ENCODE data around the gene TRMT2A.

TRMT2A gene

DNA sequence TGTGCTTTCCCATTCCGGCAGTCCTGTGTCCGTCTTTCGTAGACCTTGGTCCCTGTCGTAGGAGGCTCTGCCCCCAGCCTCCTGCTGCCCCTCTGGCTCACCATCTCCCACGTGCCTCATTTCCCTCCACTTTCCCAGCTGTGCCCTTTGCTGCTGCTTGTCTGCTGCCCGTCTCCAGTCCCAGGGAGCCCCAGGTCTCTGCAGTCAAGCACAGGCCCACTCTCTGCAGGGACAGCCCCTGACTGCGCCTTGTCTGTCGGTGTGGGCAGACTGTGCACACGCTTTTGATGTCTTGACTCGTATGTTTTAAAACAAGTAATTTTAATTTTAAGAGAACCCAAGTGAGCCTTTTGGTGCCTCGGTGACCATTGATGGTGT lies 24.6 kb downstream of the TRMT2A start:
- Histone ChIP-seq H3K27ac (no peak overlapping the region), H3K4me3 (no peak overlapping the region)
- DNase-seq (ENCODE audit: low spot score) = no peak
- TF ChIP-seq CTCF (IDR thresholded peaks at IDR 0.05) = no peak

GRCh38 chr22:20091690-20092476 lies 25.1 kb downstream of the TRMT2A start:
- no peak for TF ChIP-seq CTCF (IDR thresholded peaks at IDR 0.05)
- Histone ChIP-seq H3K4me3 (no peak overlapping the region), H3K27ac (no peak overlapping the region)
- no peak for DNase-seq (ENCODE audit: low spot score)

GRCh38 chr22:20090730-20091240 lies 26.2 kb downstream of the TRMT2A start:
- no peak for TF ChIP-seq CTCF (IDR thresholded peaks at IDR 0.05)
- no peak overlapping the region for H3K27ac ChIP-seq
- no peak overlapping the region for H3K4me3 ChIP-seq
- no peak for DNase-seq (ENCODE audit: low spot score)

DNA sequence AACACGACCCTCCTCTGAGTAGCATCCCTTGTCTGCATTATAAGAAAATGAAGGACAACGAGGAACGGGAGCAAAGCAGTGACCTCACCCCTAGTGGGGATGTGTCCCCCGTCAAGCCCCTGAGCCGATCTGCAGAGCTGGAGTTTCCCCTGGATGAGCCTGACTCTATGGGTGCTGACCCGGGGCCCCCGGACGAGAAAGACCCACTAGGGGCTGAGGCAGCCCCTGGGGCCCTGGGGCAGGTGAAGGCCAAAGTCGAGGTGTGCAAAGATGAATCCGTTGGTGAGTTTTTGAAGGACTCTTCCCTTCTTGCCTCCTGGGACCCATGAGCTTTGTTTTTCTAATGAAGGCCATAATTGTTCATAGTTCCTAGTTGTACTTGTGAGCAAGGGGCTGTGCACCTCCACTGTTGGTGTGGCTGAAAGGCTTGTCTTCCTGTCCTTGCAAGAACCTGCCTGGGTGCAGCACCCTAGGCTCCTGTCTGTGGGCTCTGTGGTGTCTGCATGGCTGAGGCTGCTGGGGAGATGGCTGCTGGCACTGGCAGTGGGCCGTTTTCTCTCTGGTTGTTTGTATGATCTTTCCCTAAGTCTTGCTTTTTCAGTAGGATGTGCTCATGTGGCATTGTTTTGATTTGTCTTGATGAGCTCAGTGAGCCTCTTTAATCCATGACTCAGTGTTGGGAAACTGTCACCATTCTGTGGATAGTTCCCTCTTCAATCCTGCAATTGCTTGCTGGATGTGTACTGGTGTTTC lies 26.9 kb downstream of the TRMT2A start:
- no peak for DNase-seq (ENCODE audit: low spot score)
- no peak for TF ChIP-seq CTCF (IDR thresholded peaks at IDR 0.05)
- Histone ChIP-seq H3K27ac (no peak overlapping the region), H3K4me3 (no peak overlapping the region)

DNA sequence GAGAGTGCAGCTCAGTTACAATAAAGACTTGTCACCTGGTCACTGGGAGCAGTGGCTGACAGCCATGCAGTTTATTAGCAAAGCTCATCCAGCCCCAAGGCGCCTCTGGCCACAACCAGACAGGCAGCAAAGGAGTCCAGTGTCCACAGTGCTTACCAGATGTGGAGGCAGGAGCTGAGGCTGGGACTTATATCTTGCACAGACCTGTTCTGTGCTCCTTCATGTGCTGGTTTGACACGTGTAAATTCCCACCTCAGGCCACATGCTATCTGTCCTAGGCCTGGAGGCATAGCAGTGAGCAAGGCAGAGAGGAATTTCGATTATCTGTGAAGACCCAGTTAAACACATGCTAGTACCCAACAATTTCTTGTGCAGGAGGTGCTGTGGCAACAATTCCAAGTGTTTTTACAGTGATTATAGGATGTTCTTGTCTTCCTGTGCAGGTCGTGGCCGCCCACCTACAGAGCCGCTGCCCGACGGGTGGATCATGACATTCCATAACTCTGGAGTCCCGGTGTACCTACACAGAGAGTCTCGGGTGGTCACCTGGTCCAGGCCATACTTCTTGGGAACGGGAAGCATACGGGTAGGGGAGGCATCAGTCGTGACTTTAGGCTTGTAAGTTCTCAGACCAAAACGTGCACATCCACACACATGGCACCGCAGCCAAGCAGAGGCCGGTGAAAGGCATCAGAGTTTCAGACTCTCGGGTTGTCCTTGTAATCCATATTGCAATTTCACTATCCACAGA lies 27.6 kb downstream of the TRMT2A start:
- TF ChIP-seq CTCF (IDR thresholded peaks at IDR 0.05) = no peak
- Histone ChIP-seq H3K27ac (no peak overlapping the region), H3K4me3 (no peak overlapping the region)
- no peak for DNase-seq (ENCODE audit: low spot score)

GRCh38 chr22:20088263-20088648 lies 28.8 kb downstream of the TRMT2A start:
- DNase-seq (ENCODE audit: low spot score) = no peak
- H3K27ac ChIP-seq = no peak overlapping the region
- no peak for TF ChIP-seq CTCF (IDR thresholded peaks at IDR 0.05)
- no peak overlapping the region for H3K4me3 ChIP-seq

Measured in coronary artery (tissue), 2 donors.